SW 1271 (cell line): ENCODE results near the gene RAVER2.
"Not testable (repeated sequence)": the region's sequence is repeated elsewhere in the genome, so short reads cannot be mapped to it uniquely, and the experiment has no call there.

Experiments used
- DNase-seq, 2 experiments: peaks; one replicate each; lab custom pipeline; 2025; lab: John Stamatoyannopoulos, UW

The RAVER2 gene

DNA sequence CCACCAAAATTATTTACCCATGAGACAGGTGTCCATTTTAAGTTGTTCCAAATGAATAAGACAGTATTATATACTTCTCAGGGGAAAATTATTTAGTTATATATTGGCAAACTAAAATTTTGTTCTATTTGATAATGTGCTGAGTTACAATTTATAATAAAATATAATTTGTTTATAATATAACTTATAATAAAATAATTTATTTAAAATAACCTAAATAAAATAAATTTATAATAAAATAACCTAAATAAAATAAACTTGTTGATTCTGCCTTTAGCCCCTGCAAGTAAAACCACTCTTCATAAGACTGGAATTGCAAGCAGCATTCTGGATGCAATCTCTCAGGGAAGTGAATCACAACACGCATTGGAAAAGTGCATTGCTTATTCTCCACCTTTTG lies 69.6 kb downstream of the RAVER2 start:
- DNase-seq = no peak

DNA sequence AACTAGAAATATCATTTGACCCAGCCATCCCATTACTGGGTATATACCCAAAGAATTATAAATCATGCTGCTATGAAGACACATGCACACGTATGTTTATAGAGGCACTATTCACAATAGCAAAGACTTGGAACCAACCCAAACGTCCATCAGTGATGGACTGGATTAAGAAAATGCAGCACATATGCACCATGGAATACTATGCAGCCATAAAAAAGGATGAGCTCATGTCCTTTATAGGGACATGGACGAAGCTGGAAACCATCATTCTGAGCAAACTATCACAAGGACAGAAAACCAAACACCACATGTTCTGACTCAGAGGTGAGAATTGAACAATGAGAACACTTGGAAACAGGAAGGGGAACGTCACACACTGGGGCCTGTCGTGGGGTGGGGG lies 72.5 kb downstream of the RAVER2 start:
- DNase-seq = not testable (repeated sequence)

DNA sequence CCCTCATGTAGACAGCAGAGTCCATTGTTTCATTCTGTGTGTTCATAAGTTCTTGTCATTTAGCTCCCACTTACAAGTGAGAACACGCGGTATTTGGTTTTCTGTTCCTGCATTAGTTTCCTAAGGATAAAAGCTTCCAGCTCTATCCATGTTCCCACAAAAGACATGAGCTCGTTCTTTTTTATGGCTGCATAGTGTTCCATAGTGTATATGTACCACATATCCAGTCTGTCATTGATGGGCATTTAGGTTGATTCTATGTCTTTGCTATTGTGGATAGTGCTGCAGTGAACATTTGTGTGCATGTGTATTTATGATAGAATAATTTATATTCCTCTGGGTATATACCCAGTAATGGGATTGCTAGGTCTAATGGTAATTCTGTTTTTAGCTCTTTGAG lies 75.7 kb downstream of the RAVER2 start:
- not testable (repeated sequence) for DNase-seq

DNA sequence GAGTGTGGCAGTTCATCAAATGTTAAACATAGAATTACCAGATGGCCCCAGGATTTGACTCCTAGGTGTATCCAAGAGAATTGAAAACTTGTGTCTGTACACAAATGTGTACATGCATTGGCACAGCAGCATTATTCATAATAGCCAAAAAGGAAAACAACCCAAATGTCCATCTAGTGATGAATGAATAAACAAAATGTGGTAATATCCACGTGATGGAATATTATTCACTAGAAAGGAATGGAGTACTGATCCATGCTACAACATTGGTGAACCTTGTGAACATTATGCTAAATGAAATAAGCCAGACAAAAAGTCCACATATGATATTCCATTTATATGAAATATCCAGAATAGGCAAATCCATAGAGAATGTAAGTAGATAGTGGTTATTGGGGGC lies 77.7 kb downstream of the RAVER2 start:
- DNase-seq = no peak

GRCh38 chr1:64823691-64824476 lies 79.0 kb downstream of the RAVER2 start:
- DNase-seq = peak; percentile 14 to 54

DNA sequence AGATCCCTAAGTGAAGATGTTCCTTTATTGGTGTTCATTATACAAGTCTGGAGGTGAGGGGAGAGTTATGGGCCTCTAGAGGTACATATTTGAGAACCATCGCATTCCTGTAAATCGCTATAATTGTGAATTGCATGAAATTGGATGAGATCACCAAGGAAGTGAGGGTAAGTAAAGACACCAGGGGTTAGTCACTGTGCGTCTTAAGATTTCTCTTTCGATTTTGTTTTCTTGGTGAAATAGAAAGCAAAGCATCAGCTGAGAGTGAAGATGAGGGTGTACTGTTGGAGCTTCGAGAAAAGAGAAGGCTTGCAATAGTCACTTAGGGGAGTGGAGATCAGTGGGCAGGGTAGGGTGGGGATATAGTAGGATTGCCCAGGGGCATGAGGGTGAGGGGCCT lies 82.1 kb downstream of the RAVER2 start:
- DNase-seq = no peak

DNA sequence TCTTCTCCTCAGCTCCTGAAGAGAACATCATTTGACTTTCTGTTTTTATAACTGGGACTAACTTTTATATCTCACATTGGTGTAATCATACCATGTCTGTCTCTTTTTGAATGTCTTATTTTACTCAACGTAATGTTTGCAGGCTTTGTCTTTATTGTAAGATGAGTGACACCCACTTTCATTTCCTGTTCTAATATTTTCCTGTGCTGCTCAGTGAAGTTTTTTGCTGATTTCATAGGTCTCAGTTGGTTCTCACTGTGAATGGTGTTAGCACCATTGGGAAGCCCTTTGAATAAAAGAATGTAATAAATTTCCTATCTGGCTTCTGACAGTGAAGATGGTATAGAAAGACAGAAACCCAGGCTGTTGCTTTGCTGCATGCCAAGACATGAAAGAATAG lies 84.0 kb downstream of the RAVER2 start:
- DNase-seq = no peak

- DNase-seq = no peak
Measured at GRCh38 chr1:64829411-64830029, 84.6 kb downstream of the RAVER2 start.

DNA sequence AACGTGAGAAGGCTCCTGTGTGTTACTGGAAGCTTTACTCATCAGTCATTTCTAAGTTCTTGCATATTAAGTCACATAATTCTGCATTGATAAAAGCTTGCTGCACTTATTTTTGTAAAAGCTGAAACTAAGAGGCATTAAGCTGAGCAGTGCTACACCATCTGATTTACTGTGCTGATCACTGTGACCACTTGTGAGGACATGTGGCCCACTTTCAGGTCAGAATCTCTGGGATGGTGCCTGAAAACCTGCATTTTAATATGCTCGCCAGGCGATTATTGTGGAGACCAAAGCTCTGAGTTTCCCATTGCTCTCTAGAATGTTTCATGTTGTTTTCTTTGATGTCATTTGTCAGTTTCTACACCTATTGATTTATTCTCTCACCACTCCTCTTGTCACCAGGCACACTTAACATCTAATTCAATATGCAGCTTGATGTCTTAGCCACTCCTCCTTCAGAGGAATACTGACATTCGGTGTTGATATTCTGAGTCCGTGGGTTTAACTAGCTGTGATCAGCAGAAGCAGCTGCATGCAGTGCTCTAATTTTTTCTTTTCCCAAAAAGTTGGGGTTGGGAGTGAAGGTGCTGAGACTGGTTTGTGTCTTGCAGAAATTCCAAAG lies 85.3 kb downstream of the RAVER2 start:
- DNase-seq = no peak

DNA sequence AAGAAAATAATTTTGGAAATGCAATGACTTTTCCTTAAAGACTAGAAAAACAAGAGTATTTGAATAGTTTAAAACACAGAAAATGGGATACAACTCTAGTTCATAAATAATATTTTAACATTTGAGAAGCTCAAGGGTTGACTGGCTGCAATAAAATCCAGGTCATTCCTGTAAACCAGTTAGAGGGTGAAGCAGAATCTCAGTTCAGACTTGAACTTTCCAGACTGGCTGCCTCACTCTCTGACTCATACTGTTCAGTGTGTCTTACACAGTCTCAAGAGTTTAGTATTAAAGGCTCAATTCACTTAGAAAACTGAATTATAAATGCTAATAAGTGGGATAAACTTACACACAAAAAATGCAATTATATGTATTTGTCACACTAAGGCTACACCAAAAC lies 89.9 kb downstream of the RAVER2 start:
- DNase-seq = no peak

- DNase-seq = no peak
Measured at GRCh38 chr1:64836802-64837201, 91.9 kb downstream of the RAVER2 start.

- DNase-seq = no peak
Measured at GRCh38 chr1:64838486-64838885, 93.6 kb downstream of the RAVER2 start.

- no peak for DNase-seq
Measured at GRCh38 chr1:64839261-64839660, 94.4 kb downstream of the RAVER2 start.

DNA sequence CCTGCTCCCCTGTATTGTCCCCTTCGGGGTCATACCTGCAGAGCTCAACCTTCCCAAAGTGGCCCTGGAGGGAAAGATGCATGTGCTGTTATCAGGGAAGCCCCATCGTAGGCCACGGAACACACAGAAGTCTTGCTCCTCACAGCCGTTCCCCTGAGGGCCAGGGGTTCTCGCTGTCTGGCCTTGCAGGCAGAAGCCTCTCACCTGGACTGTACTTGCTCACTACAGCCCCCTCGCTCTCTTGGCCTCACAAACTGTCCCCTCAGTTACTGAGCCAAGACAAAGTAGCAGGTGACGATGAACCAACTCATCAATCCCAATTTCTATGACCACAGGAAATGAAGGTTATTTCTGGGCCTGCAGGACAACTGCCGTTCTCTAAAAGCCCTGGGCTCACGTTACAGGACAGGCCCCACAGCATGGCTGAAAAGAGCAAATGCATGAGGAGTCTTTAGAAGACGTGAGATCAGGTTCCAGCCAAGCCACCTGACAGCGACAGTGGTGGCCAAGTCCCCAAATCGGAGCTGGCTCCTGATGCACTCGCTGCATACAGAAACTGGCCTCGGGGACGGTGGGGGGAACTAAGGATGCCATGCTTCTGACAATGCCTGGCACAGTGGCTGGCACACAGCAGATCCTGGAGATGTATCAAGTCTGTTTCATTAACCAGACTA lies 95.0 kb downstream of the RAVER2 start:
- DNase-seq = no peak

GRCh38 chr1:64841330-64842065 lies 96.6 kb downstream of the RAVER2 start:
- no peak for DNase-seq

GRCh38 chr1:64842224-64842623 lies 97.3 kb downstream of the RAVER2 start:
- no peak for DNase-seq

- no peak for DNase-seq
Measured at GRCh38 chr1:64843675-64844074, 98.8 kb downstream of the RAVER2 start.

- DNase-seq = no peak
Measured at GRCh38 chr1:64844175-64844574, 99.3 kb downstream of the RAVER2 start.

- DNase-seq = no peak
Measured at GRCh38 chr1:64844609-64845008, 99.7 kb downstream of the RAVER2 start.

GRCh38 chr1:64845831-64846425 lies 101.1 kb downstream of the RAVER2 start:
- no peak for DNase-seq

GRCh38 chr1:64846573-64847430 lies 101.9 kb downstream of the RAVER2 start:
- DNase-seq = no peak
